HG02981 (cell line): ENCODE measurements around the gene ELK1.

Experiments
- ATAC-seq: cut with Tn5 transposase; IDR thresholded peaks from one replicate; pipeline ENCODE4 v1.9.1; 2021; ENCODE audit warnings: mild to moderate bottlenecking, moderate library complexity; ENCODE audit not compliant: unreplicated experiment

The ELK1 gene

GRCh38 chrX:47645530-47645929 is 4.8 kb downstream of the ELK1 start:
- ATAC-seq: no peak

DNA sequence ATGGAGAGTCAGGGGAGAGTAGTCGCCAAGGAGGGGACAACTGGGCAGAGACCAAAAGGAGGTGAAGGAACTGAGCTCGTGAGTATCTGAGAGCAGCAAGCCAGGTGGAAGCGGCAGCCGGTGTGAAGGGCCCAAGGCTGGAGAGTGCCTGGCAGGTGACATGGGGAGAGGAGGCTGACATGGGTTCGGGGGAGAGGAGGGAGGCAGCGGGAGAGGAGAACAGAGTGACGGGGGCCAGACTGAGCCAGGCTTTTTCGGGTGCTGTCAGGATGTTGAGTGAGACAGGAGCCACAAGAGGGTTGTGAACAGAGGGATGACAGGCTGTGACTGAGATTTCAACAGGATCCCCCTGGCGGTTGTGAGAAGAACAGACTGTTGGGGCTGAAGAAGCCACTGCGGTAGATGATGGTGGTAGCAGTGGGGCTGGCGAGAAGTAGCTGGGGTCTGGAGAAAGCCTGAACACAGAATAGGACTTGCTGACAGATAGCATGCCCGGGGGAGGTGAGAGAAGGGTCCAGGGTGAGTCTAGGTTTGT is 5.7 kb downstream of the ELK1 start:
- ATAC-seq: no peak

DNA sequence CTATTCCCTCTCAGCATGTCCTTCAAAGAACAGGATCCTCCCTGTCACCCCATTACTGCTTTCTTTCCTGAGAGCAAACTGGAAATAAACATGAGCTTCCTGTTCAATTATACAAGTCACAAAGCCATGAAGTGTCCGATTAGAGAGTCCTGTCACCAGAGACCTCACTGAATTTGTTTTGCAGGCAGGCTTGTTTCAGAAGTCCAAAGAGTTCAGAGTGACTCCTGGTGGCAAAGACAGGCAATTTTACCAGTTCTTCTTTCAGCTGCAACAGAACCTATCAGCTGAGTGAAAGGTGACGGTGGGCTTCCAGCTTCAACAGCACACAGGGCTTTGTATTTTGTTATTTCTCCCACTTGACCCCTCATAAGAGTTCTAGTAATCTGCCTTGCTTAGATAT is 6.4 kb downstream of the ELK1 start:
- no peak for ATAC-seq

DNA sequence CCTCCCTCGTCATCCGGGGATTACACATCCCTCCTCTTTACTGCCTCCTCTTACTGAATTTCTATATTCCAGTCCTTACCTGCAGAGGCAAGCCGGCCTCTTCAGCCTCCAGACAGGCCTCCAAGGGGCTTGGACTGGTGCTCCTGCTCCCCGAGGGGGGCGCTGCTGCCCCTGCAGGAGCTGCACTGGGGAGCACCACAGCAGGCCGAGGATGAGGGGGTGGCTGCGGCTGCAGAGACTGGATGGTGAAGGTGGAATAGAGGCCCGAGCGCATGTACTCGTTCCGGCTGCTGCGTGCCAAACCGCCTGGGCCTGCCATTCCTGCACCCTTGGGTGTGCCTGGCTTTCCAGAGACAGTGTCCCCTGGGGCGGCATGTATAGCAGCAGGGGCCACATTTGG is 11.5 kb downstream of the ELK1 start:
- ATAC-seq: no peak

GRCh38 chrX:47637546-47638195 is 12.7 kb downstream of the ELK1 start:
- ATAC-seq: peak; percentile 62

DNA sequence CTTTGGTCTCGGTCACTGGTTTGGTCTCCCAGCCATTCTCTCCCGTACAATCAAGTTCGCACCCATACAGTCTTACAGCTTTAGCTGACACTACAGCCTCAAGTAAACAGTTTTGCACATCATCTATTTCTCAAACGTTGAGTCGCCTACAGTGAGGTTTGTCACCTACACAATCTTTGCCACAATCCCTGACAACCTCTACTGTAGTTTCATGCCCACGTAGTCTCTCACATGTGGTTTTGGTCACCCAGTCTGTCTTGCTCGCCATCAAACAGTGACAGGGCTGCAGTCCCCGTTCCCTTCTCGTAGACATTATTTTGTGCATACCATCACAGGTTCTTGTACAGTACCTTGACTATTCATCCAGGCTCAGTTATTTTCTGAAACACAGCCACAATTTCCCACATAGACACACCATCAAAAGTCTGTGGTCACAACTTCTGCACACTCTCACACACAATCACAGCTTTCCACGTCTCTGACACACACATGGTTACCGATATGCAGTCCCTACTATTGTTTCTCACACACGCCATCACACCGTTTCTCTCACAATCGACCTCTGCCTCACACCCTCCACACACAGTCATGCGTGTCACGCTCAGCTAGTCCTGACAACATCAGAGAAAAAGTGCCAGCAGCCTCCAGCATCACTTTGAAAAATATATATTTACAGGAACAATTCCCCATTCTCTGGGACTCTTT is 15.3 kb downstream of the ELK1 start:
- no peak for ATAC-seq

DNA sequence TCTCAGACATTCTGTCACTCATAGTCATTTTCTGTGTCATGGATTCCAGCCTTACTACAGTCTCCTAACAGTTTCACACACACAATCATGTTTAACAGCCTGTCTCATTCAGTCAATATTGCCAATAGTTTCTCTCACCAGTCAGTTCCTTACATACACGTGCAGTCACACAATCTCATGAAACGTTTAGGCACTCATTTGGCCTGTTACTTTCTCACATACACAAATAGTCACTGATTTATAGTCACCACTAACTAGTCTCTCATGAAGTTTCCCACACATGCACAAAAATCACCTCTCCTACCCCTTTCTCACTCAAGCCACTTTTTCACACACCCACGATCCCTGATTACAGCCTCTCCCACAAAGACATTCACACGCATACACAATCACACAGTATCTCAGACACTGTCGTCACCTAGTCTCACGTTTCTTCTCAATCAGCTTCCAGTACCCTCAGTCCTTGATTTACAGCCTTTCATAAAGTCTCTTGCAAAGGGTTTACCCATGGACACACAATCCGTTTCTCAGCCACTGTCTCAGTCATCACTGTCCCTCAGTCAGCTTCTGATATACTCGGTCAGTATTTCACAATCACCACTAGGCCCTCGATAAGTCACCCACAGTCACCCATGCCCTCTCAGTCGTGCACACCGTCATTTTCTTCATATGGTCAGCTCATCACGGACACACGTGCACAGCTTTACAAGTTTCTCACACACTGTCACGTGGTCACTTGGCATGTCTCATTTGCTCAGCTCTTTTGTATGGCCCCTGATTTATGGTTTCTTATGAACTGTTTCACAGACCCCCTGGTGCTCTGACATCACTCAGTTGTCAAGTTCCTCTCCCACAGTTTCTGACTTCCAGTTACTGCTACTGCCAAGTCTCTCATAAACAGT is 16.4 kb downstream of the ELK1 start:
- ATAC-seq: no peak

DNA sequence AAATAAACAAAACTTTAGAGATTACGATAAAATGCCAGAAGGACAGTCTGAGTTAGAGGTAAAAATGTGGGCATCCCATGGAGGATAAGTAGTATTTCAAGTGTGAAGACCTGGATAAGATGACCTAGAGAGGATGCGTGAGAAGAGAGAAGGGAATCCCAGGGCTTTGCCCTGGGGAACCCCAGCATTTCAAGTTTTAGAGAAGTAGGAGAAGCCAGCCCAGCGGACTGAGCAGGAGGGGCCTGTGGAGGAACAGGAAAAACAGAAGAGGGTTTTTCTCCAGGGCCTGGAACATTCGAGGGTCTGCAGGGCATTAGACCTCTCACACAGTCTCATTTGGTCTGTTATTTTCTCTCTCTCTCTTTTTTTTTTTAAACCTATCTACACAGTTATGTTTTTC is 17.7 kb downstream of the ELK1 start:
- no peak for ATAC-seq

DNA sequence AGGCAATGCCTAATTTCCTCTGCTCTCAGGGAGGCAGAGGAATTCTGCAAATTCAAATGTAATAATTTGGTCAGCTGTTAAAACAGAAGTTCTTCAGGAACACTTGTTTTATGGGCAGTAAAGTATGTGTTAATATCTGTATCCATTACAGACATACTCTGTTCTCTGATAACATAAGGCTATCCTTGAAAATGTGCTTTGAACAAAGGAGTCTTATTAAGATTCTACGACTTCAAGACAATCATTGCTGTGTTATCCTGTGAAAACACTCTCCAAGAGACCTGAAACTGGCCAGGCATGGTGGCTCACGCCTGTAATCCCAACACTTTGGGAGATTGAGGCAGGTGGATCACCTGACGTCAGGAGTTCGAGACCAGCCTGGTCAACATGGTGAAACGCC is 18.7 kb downstream of the ELK1 start:
- ATAC-seq: no peak

DNA sequence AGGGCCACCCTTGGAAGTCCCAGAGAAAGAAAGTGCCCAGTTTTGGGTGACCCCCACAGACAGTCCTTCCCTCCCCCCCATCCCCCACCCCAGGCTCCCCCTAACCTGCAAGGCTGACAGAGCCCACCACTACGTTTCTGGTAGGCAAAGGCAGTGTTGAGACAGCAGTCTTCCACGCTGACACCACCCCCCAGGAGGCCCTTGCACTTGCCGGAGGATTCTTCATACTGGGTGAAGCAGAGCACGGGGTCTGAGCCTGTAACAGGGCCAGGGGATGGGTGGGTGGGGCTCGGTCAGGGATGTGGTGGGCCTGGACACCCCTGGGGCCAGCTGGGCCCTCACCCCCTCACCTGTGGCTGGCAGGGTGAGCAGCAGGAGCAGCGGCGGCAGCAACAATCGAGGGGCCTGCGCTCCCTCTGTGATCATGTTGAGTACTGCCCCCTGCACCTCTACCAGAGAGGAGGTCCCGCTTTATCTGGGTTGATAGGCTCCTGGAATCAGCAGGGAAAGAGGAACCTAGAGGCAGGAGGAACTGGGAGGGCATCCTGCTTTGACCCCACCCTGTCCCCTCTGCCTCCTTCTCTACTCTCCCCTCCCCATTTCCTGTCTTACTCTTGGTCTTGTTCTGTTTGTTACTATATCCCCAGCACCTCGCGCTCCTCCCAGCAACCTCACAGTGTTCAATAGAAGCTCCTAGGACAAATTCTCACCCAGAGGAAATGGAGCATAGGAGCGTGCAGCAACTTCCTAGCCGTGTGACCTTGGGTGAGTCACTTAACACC is 20.8 kb downstream of the ELK1 start, which contains the start of gene CFP:
Gene CFP, minus strand, starts transcription at position 512 of the 782 bp plus-strand sequence. Its CDS starts 86 bp downstream, at position 426.
- ATAC-seq: no peak

DNA sequence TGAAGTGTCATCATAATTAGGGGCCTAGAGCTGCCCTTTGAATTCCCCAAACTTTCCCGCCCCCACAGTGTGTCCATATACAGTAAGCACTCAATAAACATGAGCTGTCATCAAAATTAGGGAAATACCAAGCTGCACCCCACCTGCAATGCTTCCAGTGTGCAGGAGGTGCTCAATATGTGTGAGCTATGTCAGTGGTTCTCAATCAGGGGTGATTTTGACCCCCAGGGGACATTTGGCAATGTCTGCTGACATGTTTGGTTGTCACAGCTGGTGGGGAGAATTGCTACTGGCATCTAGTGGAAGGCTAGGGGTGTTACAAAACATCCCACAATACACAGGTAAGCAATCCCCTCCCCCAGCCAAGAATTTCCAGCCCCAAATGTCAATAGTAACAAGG is 21.4 kb downstream of the ELK1 start:
- ATAC-seq: no peak

- no peak for ATAC-seq
These were observed 25.0 kb downstream of the ELK1 start for GRCh38 chrX:47625365-47625764.

DNA sequence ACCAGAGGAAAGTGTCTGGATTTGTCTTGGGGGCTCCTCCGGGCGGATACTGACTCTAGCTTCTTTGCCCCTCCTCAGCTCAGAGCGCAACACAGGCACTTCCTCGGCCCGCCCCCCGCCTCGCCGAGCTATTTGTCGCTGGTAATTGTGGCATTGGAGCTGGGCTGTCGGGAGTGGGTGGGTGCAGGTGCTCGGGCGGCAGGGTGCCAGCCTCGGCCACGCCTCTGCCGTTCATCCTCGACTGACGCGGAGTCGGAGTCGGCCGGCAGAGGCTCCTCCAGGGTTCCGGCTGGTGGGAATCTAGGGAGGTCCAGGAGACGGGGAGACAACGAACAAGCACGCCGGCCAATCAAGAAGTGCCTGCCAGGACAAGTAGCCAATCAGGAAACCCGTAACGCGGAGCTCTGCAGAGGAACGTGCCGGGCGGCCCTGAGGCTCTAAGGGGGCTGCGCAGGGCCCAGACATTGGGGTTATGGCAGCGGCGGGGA is 26.8 kb downstream of the ELK1 start:
- ATAC-seq: no peak

DNA sequence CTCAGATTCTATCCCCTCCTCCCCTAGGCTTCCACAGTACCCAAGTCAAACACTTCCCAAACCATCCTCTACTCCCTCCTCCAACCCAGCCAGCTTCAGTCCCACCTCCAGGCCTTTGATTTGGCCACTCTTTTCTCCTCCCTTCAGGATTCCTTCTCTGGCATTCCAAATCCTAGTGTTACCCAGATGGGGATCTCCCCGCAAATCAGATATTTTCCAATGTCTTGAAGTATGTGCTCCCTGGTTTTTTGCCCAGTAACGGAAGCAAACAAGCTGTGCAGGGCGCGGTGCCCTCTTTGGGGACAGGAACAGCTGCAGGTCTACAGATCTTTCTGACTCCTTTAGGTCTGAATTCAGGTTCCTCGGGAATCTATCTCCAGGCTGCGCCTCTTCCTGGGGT is 28.5 kb downstream of the ELK1 start:
- no peak for ATAC-seq

- no peak for ATAC-seq
These were observed 30.1 kb downstream of the ELK1 start for GRCh38 chrX:47620303-47620685.

DNA sequence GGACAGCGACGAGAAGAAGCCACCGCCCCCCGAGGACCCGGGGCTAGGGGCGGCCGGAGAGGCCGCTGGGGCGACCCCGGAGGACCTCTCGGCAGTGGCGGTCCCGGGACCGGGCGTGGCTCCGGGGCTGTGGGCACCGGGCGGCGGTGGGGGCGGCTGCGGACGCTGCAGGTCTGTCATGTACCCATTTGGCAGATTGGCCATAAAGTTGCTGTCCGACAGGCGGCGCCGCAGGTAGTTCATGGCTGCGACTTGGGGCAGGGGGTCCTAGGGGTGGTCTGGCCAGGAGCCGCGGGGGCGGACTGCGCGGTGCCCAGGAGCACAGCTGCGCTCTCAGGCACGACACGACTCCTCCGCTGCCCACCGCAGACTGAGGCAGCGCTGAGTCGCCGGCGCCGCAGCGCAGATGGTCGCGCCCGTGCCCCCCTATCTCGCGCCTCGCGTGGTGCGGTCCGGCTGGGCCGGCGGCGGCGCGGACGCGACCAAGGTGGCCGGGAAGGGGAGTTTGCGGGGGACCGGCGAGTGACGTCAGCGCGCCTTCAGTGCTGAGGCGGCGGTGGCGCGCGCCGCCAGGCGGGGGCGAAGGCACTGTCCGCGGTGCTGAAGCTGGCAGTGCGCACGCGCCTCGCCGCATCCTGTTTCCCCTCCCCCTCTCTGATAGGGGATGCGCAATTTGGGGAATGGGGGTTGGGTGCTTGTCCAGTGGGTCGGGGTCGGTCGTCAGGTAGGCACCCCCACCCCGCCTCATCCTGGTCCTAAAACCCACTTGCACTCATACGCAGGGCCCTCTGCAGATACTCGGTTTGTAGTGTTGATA is 30.7 kb downstream of the ELK1 start, which contains the start of gene SYN1:
Gene SYN1, minus strand, starts transcription at position 372 of the 817 bp plus-strand sequence. Its CDS starts 129 bp downstream, at position 243.
- ATAC-seq: peak; percentile 59

DNA sequence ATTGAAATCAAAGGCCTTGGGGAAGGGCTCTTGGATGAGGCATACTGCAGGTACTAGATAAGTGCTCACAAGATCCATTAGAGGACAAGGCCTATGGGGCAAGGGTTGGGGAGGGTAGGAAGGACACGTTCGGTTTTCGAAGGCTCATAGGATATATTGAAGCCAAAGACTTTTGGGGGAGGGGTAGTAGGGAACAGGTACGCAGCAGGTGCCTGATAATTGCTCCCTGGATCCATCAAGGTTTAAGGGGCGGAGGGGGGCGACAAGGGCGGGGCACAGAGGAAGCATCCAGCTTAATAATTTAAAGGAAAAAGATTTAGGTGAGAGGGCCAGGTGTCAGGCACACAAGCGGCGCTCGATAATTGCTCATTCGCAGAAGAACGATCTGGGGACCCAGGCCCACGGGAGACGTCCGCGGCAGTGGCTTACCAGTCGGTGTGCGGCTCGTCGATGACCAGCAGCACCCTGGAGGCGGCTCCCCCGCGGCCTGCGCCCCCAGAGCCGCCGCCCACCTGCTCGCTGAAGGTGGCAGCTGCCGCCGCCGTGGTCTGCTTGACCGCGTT is 31.4 kb downstream of the ELK1 start:
- ATAC-seq: no peak

DNA sequence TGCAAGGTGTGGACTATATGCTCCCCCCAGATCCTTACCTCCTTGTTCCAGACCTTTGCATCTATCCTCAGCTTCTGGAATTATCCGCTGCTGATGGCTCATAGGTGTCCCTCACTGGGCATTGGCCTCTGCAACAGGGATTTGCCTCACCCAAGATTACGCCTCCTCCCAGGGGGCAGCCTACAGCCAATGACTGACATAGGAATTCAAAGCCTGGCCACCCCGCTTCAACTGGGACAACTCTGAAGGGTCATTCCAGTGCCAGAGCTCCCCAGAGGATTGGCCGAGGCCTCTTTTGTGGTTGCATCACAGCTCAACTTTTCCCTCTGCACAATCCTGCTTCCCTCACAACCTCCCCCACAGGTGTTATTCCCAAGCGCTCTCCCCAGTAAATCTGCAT is 35.7 kb downstream of the ELK1 start:
- no peak for ATAC-seq

DNA sequence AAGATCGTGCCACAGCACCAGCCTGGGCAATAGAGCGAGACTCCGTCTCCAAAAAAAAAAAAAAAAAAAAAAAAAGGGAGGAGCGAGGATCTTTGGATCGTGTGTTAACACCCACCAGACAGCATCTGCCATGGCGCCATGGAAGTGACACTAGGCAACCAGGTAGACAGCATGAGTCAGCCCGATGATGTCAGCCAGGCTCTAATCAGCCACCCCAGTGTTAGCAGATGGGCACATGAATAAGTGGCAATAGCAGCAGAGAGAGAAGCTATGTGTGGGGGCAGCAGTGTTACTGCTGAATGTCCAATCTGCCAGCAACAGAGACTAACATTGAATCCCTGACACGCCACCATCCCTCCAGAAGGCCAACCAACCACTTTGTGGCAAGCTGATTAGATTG is 37.3 kb downstream of the ELK1 start:
- no peak for ATAC-seq
